SH-SY5Y (cell line): ENCODE measurements around the gene LDHB.

Experiments used
- GATA2 ChIP-seq: IDR thresholded peaks from 2 replicates; pipeline ENCODE4 v1.6.1; 2011; ENCODE audit warnings: mild to moderate bottlenecking, low read depth, low read length
- GATA3 ChIP-seq: IDR thresholded peaks from 2 replicates; pipeline ENCODE4 v1.6.1; 2011; ENCODE audit warnings: low read depth, mild to moderate bottlenecking, low read length, moderate library complexity

DNA sequence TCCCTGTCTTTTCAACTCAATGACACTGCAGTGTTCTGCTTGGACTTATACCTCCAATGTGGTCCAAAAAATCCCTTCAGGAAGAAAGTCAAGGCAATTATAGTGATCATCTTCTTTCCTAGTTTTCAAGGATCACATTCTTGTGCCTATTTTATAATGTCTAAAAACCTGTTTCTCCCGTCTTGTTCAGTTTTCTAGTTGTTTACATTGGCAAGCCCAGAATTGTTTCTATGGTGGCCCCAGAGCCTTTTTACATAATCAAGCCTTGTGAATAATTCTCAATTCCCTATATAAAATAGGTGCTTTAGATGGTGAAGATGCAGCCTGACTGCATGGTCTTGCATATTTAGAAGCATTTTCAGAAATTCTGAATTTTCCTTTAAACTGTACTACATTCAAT lies 14.5 kb upstream of the LDHB start:
- TF ChIP-seq GATA3 (no peak), GATA2 (no peak)
